H1 (cell line): Measurements from ENCODE around the gene EFNA3. TPM values are rescaled to one million over a fixed set of nuclear protein-coding genes. Genes with fewer than 3 reads are reported as not detected.

Experiments
- CTCF ChIA-PET: fragments of 300-600 bp; sonication (Branson Sonifier 250); formaldehyde crosslinking; loops from one replicate; lab custom pipeline; 2021; ENCODE audit not compliant: partially characterized antibody; lab: Charles Lee
- POLR2A ChIA-PET: fragments of 300-600 bp; sonication (Branson Sonifier 250); formaldehyde crosslinking; loops from one replicate; lab custom pipeline; 2021; ENCODE audit warnings: inconsistent platforms; ENCODE audit not compliant: partially characterized antibody; lab: Charles Lee
- DNase-seq, 2 experiments: peaks; one replicate each; pipeline versions ENCODE4 v3.0.0 to v3.0.0-alpha.2; 2010 to 2022; ENCODE audit warnings: low spot score in 2 of 2, low read depth in 1 of 2, mixed read lengths in 1 of 2
- FAIRE-seq: peaks from 2 replicates; lab custom pipeline; 2011; peaks lifted over from hg19 to GRCh38; lab: Jason Lieb, UNC
- H2AFZ ChIP-seq: 2 replicates; pipeline ENCODE4 v1.8.1; 2012; ENCODE audit warnings: low read length, inconsistent platforms
- H2AK5ac ChIP-seq: 2 replicates; pipeline ENCODE4 v1.6.1; 2013; ENCODE audit warnings: low read depth, low read length
- H2BK120ac ChIP-seq: replicated peaks from 2 replicates; pipeline ENCODE3; 2013; ENCODE audit warnings: low read depth, low read length, inconsistent platforms
- H2BK12ac ChIP-seq: 2 replicates; pipeline ENCODE4 v1.6.1; 2013; ENCODE audit warnings: low read depth, low read length
- H2BK15ac ChIP-seq: 2 replicates; pipeline ENCODE4 v1.6.1; 2013; ENCODE audit warnings: low read length
- H2BK20ac ChIP-seq: 2 replicates; pipeline ENCODE4 v1.6.1; 2013; ENCODE audit warnings: low read length
- H2BK5ac ChIP-seq: 2 replicates; pipeline ENCODE4 v1.6.1; 2013; ENCODE audit warnings: low read depth, low read length
- H3K14ac ChIP-seq: 2 replicates; pipeline ENCODE4 v1.6.1; 2013; ENCODE audit warnings: inconsistent platforms; ENCODE audit not compliant: insufficient read length
- H3K18ac ChIP-seq: 2 replicates; pipeline ENCODE4 v1.6.1; 2013; ENCODE audit warnings: low read length; ENCODE audit errors: extremely low read depth
- H3K23ac ChIP-seq: 2 replicates; pipeline ENCODE4 v1.6.1; 2013; ENCODE audit warnings: inconsistent platforms; ENCODE audit not compliant: insufficient read length
- H3K23me2 ChIP-seq: 2 replicates; pipeline ENCODE4 v1.6.1; 2013; ENCODE audit warnings: low read depth, low read length
- H3K27ac ChIP-seq: 2 replicates; pipeline ENCODE4 v1.6.1; 2011; ENCODE audit warnings: low read depth, low read length, inconsistent platforms
- H3K27me3 ChIP-seq, 4 experiments: replicated peaks in 1 of 4; 1 replicate in 1 of 4; 2 replicates in 3 of 4; pipeline versions ENCODE4 v1.6.1 to v1.8.1; 2011 to 2013; ENCODE audit warnings: low read length in 3 of 4, mild to moderate bottlenecking in 3 of 4, inconsistent platforms in 2 of 4, mixed read lengths in 2 of 4, moderate library complexity in 1 of 4; ENCODE audit not compliant: control insufficient read depth in 3 of 4, insufficient read depth in 3 of 4; ENCODE audit errors: extremely low read depth in 1 of 4
- H3K36me3 ChIP-seq, 4 experiments: 2 replicates each; pipeline versions ENCODE4 v1.6.1 to v1.8.1; 2011 to 2013; ENCODE audit warnings: mild to moderate bottlenecking in 4 of 4, low read length in 3 of 4, moderate library complexity in 2 of 4, control low read depth in 1 of 4, inconsistent platforms in 1 of 4; ENCODE audit not compliant: insufficient read depth in 4 of 4, control insufficient read depth in 2 of 4
- H3K4ac ChIP-seq: replicated peaks from 2 replicates; pipeline ENCODE3; 2013; ENCODE audit warnings: low read length, low read depth, mixed read lengths, inconsistent platforms; ENCODE audit not compliant: insufficient read length
- H3K4me1 ChIP-seq, 4 experiments: replicated peaks in 1 of 4; 1 replicate in 1 of 4; 2 replicates in 3 of 4; pipeline versions ENCODE4 v1.6.1 to v1.8.1; 2011 to 2013; ENCODE audit warnings: low read length in 3 of 4, inconsistent platforms in 2 of 4, mixed read lengths in 1 of 4; ENCODE audit not compliant: insufficient read depth in 4 of 4, control insufficient read depth in 3 of 4
- H3K4me2 ChIP-seq, 2 experiments: 2 replicates each; pipeline versions ENCODE4 v1.6.1 to v1.8.1; 2011 to 2013; ENCODE audit warnings: low read depth in 2 of 2, low read length in 2 of 2, control low read depth in 1 of 2, inconsistent platforms in 1 of 2, mild to moderate bottlenecking in 1 of 2; ENCODE audit not compliant: insufficient read depth in 1 of 2
- H3K4me3 ChIP-seq, 4 experiments: fragments of 200-600, 300-600 bp in 1 of 4; sonication (generic), shearing (Covaris generic), sonication (Bioruptor Twin) in 1 of 4; 2 replicates each; pipeline versions ENCODE4 v1.5.1 to v1.8.1; 2011 to 2016; ENCODE audit warnings: low read length in 4 of 4, low read depth in 3 of 4, control low read depth in 2 of 4, inconsistent platforms in 2 of 4, mild to moderate bottlenecking in 2 of 4, mixed read lengths in 1 of 4, moderate library complexity in 1 of 4; ENCODE audit not compliant: insufficient read depth in 2 of 4; ENCODE audit errors: extremely low read depth in 1 of 4
- H3K56ac ChIP-seq: replicated peaks from 2 replicates; pipeline ENCODE3; 2013; ENCODE audit warnings: low read depth, mild to moderate bottlenecking, mixed read lengths, low read length, inconsistent platforms; ENCODE audit not compliant: insufficient read length
- H3K79me1 ChIP-seq: 2 replicates; pipeline ENCODE4 v1.6.1; 2013; ENCODE audit warnings: low read depth, low read length, control low read depth
- H3K79me2 ChIP-seq, 2 experiments: 2 replicates each; pipeline versions ENCODE4 v1.6.1 to v1.8.1; 2012 to 2013; ENCODE audit warnings: low read length in 2 of 2, mild to moderate bottlenecking in 2 of 2, inconsistent platforms in 1 of 2; ENCODE audit not compliant: insufficient read depth in 2 of 2, control insufficient read depth in 1 of 2
- H3K9ac ChIP-seq, 4 experiments: replicated peaks in 1 of 4; 1 replicate in 1 of 4; 2 replicates in 3 of 4; pipeline versions ENCODE4 v1.6.1 to v1.8.1; 2011 to 2013; ENCODE audit warnings: low read depth in 3 of 4, low read length in 3 of 4, control low read depth in 2 of 4, mild to moderate bottlenecking in 2 of 4, moderate library complexity in 2 of 4, inconsistent platforms in 1 of 4; ENCODE audit errors: extremely low read depth in 1 of 4
- H3K9me3 ChIP-seq, 2 experiments: 2 replicates each; pipeline versions ENCODE4 v1.6.1 to v1.8.1; 2012 to 2013; ENCODE audit warnings: mild to moderate bottlenecking in 2 of 2, moderate library complexity in 2 of 2, control low read depth in 1 of 2, inconsistent platforms in 1 of 2, low read depth in 1 of 2, low read length in 1 of 2, mixed read lengths in 1 of 2; ENCODE audit not compliant: insufficient read depth in 2 of 2
- H4K20me1 ChIP-seq, 2 experiments: replicated peaks in 1 of 2; 2 replicates each; pipeline versions ENCODE3 to v1.8.1; 2011 to 2013; ENCODE audit warnings: inconsistent platforms in 2 of 2, low read length in 2 of 2, mild to moderate bottlenecking in 1 of 2; ENCODE audit not compliant: insufficient read depth in 2 of 2, control insufficient read depth in 1 of 2
- H4K5ac ChIP-seq: 2 replicates; pipeline ENCODE4 v1.6.1; 2013; ENCODE audit warnings: low read length, low read depth, mixed read lengths, inconsistent platforms; ENCODE audit not compliant: insufficient read length
- H4K8ac ChIP-seq: 2 replicates; pipeline ENCODE4 v1.8.0; 2013; ENCODE audit warnings: mild to moderate bottlenecking, moderate library complexity, low read length, inconsistent platforms; ENCODE audit not compliant: insufficient read depth; ENCODE audit errors: extremely low read depth
- H4K91ac ChIP-seq: replicated peaks from 2 replicates; pipeline ENCODE3; 2013; ENCODE audit warnings: low read length, mixed read lengths, inconsistent platforms; ENCODE audit not compliant: insufficient read length
- HDAC2 ChIP-seq, 2 experiments: fragments of 300-600 bp in 1 of 2; sonication (generic) in 1 of 2; IDR thresholded peaks; 2 replicates each; pipeline ENCODE4 v1.6.1; 2011 to 2012; ENCODE audit warnings: low read depth in 2 of 2, low read length in 2 of 2, mild to moderate bottlenecking in 2 of 2, moderate library complexity in 2 of 2, borderline replicate concordance in 1 of 2, inconsistent platforms in 1 of 2
- JUND ChIP-seq: IDR thresholded peaks from 2 replicates; pipeline ENCODE4 v1.6.1; 2011; ENCODE audit warnings: mild to moderate bottlenecking, improper control_type of control experiment, low read length
- WGBS, 2 experiments: shearing (Covaris generic) in 1 of 2; methylation state at CpG; one replicate each; pipeline versions ENCODE4 v1.1.6 to v1.1.7; 2013 to 2015; ENCODE audit warnings: low lambda C conversion rate in 2 of 2, mixed read lengths in 2 of 2, inconsistent platforms in 1 of 2, low coverage in 1 of 2, missing lambda C conversion rate in 1 of 2; ENCODE audit not compliant: insufficient replicate concordance in 2 of 2, insufficient coverage in 1 of 2, insufficient read length in 1 of 2; ENCODE audit errors: extremely low coverage in 1 of 2, missing lambda C conversion rate in 1 of 2; 5-methylcytosine and 5-hydroxymethylcytosine counted together
- polyA plus RNA-seq, 7 experiments: library from polyadenylated mRNA; depleted of rRNA in 3 of 7; stranded (reverse) in 5 of 7; unstranded in 2 of 7; fragments of >200 nt in 5 of 7; fragments of 200-250 nt in 2 of 7; gene quantifications; 1 replicate in 5 of 7; 2 replicates in 1 of 7; 4 replicates in 1 of 7; pipeline versions ENCODE4 v1.2.1 to v1.2.3, GENCODE V29; 2011 to 2013; ENCODE audit warnings: missing spikeins in 2 of 7, mixed read lengths in 2 of 7
- total RNA-seq: library from RNA; stranded (reverse); fragmentation: NEBNext Ultra II Directional; extraction: Animal tissue kit (Norgen Biotek cat#: 25700); gene quantifications from 2 replicates; pipeline ENCODE4 v1.2.1, GENCODE V29; 2021

EFNA3 gene
- total and polyA plus RNA-seq, 2 of the 8 experiments (the other 6 are each of a cell fraction or from before 2014, with no cell fraction given) = 10.8 to 13.8 TPM

- Histone ChIP-seq H3K23me2 (peaks cover 29% of the 10 kb centered on the region), H4K5ac (no peak overlapping the region), H3K79me1 (no peaks in the 10 kb centered on the region), H2AK5ac (no peak overlapping the region), H3K79me2 (no peaks in the 10 kb centered on the region), H3K27me3 (peaks cover 16 to 29% (median 24%) of the 10 kb centered on the region in 4 experiments), H2BK15ac (0 out of 2 replicates have a peak overlapping the region, but pooled peaks have one; percentile 37), H3K4me3 (no peak overlapping the region), H3K36me3 (peaks cover 0 to 4% (median under 1%) of the 10 kb centered on the region in 4 experiments; a peak in 2 of 8 replicates), H3K18ac (no peak overlapping the region), H3K56ac (no peak overlapping the region), H3K9me3 (no peaks in the 10 kb centered on the region), H4K8ac (no peak overlapping the region), H3K4ac (no peak overlapping the region), H3K27ac (no peak overlapping the region), H3K9ac (no peak overlapping the region; a peak in 1 of 7 replicates), H4K91ac (no peak overlapping the region), H3K4me2 (no peak overlapping the region; a peak in 1 of 4 replicates), H4K20me1 (no peaks in the 10 kb centered on the region), H2BK20ac (no peak overlapping the region; the same call in 1 of the 2 replicates), H2BK12ac (0 out of 2 replicates have a peak overlapping the region, but pooled peaks have one; percentile 75), H3K14ac (no peak overlapping the region), H2AFZ (no peak overlapping the region), H3K23ac (no peak overlapping the region), H2BK5ac (no peak overlapping the region), H3K4me1 (peaks cover 16 to 52% (median 29%) of the 10 kb centered on the region in 4 experiments), H2BK120ac (no peak overlapping the region)
- ChIA-PET CTCF (interaction anchor here (0.8 to 14.2 kb wide), 7 partner anchors 13 to 75 kb away, joined by 3 to 187 read pairs (median 5); partner anchors contain the start of genes KRTCAP2 and TRIM46), POLR2A (interaction anchor here (0.8 to 2.3 kb wide), 3 partner anchors 10 to 63 kb away, joined by 4 to 11 read pairs (median 4); no protein-coding TSS in a partner anchor)
- DNase-seq (no peak), FAIRE-seq (no peak)
- no peak for TF ChIP-seq HDAC2 (IDR thresholded peaks at IDR 0.05; ENCODE audit: borderline replicate concordance in 1 of 2, low read depth in 2 of 2, low read length in 2 of 2)
- TF ChIP-seq JUND = no peak
- 90% methylated on average over 8 of the region's 8 CpGs; no CpG with 5 or more reads in 1 of the 2 experiments for WGBS, 2 experiments
These were observed 52.6 kb downstream of the EFNA3 start for GRCh38 chr1:155131285-155131684.
